ENCODE data around the gene ROR2.

GRCh38 chr9:91603932-91604331, 346.1 kb downstream of the ROR2 start:
- no peak for TF ChIP-seq CTCF (conservative IDR thresholded peaks at IDR 0.05; ENCODE audit: low read length)
- no peak for TF ChIP-seq EZH2phosphoT487 (IDR thresholded peaks at IDR 0.05; ENCODE audit: borderline replicate concordance)
